ENCODE data around the gene NPB. TPM values are rescaled to one million over a fixed set of nuclear protein-coding genes. Genes with fewer than 3 reads are reported as not detected.

Gene NPB
- polyA plus RNA-seq, 1 donor (not counting 4 experiments of a cell fraction or from before 2014, with no cell fraction given) = not detected

DNA sequence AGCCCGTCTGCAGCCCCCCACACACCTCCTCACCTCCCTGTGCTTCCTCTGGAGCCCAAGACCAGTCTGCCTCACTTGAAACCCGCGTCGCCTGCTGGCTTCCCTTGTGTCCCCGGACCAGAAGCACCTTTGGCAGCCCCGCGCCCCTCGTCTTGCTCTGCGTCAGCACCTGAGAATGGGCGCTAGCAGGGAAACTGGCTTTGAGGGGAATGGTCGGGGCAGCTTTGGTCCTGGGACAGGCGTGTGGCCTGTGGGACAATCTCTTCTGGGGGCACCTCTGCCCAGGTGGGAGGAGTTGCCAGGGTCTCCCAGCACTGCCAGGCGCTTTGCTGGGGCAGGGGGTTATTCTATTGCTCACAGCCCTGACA lies 29.1 kb downstream of the NPB start:
- Histone ChIP-seq H3K9me1 (ENCODE audit: control insufficient read depth, extremely low read depth, insufficient read depth, low read length) (no peaks in the 10 kb centered on the region), H3K9me3 (ENCODE audit: control insufficient read depth, low read depth, low read length) (no peaks in the 10 kb centered on the region), H3K4me2 (ENCODE audit: control insufficient read depth, extremely low read depth, insufficient read depth, low read depth, low read length) (no peak overlapping the region), H3K9ac (ENCODE audit: control insufficient read depth, extremely low read depth, insufficient read depth, low read length) (no peak overlapping the region), H3K27me3 (ENCODE audit: control insufficient read depth, extremely low read depth, insufficient read depth, low read length) (no peaks in the 10 kb centered on the region), H4K20me1 (ENCODE audit: control insufficient read depth, extremely low read depth, insufficient read depth, low read length) (no peaks in the 10 kb centered on the region), H3K4me1 (ENCODE audit: control insufficient read depth, extremely low read depth, insufficient read depth, low read length) (peaks cover 11% of the 10 kb centered on the region), H3K36me3 (ENCODE audit: control insufficient read depth in 2 of 2, extremely low read depth in 1 of 2, insufficient read depth in 2 of 2, low read length in 2 of 2) (peaks cover 0 to 2% of the 10 kb centered on the region in 2 experiments), H3K27ac (ENCODE audit: control insufficient read depth, insufficient read depth, low read length) (no peak overlapping the region), H3K4me3 (ENCODE audit: control insufficient read depth in 2 of 3, extremely low read depth in 1 of 3, insufficient read depth in 2 of 3, low read depth in 1 of 3, low read length in 3 of 3) (no peak overlapping the region), H2AFZ (ENCODE audit: control insufficient read depth, low read length) (no peak overlapping the region), H3K79me2 (ENCODE audit: control insufficient read depth, insufficient read depth, low read length) (peaks cover 10% of the 10 kb centered on the region)
- DNase-seq (ENCODE audit: low read depth, low spot score) = no peak
- no peak for TF ChIP-seq EZH2 (IDR thresholded peaks at IDR 0.05; ENCODE audit: low read length)
- TF ChIP-seq, protein P1, sequence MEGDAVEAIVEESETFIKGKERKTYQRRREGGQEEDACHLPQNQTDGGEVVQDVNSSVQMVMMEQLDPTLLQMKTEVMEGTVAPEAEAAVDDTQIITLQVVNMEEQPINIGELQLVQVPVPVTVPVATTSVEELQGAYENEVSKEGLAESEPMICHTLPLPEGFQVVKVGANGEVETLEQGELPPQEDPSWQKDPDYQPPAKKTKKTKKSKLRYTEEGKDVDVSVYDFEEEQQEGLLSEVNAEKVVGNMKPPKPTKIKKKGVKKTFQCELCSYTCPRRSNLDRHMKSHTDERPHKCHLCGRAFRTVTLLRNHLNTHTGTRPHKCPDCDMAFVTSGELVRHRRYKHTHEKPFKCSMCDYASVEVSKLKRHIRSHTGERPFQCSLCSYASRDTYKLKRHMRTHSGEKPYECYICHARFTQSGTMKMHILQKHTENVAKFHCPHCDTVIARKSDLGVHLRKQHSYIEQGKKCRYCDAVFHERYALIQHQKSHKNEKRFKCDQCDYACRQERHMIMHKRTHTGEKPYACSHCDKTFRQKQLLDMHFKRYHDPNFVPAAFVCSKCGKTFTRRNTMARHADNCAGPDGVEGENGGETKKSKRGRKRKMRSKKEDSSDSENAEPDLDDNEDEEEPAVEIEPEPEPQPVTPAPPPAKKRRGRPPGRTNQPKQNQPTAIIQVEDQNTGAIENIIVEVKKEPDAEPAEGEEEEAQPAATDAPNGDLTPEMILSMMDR (optimal IDR thresholded peaks at IDR 0.05 in 1 of 3, IDR thresholded peaks at IDR 0.05 in 1 of 3, conservative IDR thresholded peaks at IDR 0.05 in 1 of 3; ENCODE audit: extremely low read depth in 1 of 3, insufficient read depth in 2 of 3, low read length in 3 of 3) = no peak
- dilution Hi-C loops (cut with MboI; ENCODE audit: extremely low pct_ligation_motif_present, low sequenced_read_pairs) = no loop called here
- no peak for FAIRE-seq

- H3K4me2 ChIP-seq (ENCODE audit: control insufficient read depth, extremely low read depth, insufficient read depth, low read depth, low read length) = no peak overlapping the region
- H3K27ac ChIP-seq (ENCODE audit: control insufficient read depth, insufficient read depth, low read length) = no peak overlapping the region
- H3K9me1 ChIP-seq (ENCODE audit: control insufficient read depth, extremely low read depth, insufficient read depth, low read length) = no peaks in the 10 kb centered on the region
- no peaks in the 10 kb centered on the region for H3K9me3 ChIP-seq (ENCODE audit: control insufficient read depth, low read depth, low read length)
- no peak for FAIRE-seq
- no peaks in the 10 kb centered on the region for H3K27me3 ChIP-seq (ENCODE audit: control insufficient read depth, extremely low read depth, insufficient read depth, low read length)
- TF ChIP-seq EZH2 (IDR thresholded peaks at IDR 0.05; ENCODE audit: low read length) = no peak
- TF ChIP-seq, protein P1 (optimal IDR thresholded peaks at IDR 0.05 in 1 of 3, IDR thresholded peaks at IDR 0.05 in 1 of 3, conservative IDR thresholded peaks at IDR 0.05 in 1 of 3; ENCODE audit: extremely low read depth in 1 of 3, insufficient read depth in 2 of 3, low read length in 3 of 3) = no peak
- H3K36me3 ChIP-seq (ENCODE audit: control insufficient read depth in 2 of 2, extremely low read depth in 1 of 2, insufficient read depth in 2 of 2, low read length in 2 of 2) = peaks cover 0 to 2% of the 10 kb centered on the region in 2 experiments
- H4K20me1 ChIP-seq (ENCODE audit: control insufficient read depth, extremely low read depth, insufficient read depth, low read length) = no peaks in the 10 kb centered on the region
- peaks cover 13% of the 10 kb centered on the region for H3K4me1 ChIP-seq (ENCODE audit: control insufficient read depth, extremely low read depth, insufficient read depth, low read length)
- no peak for DNase-seq (ENCODE audit: low read depth, low spot score)
- dilution Hi-C loops (cut with MboI; ENCODE audit: extremely low pct_ligation_motif_present, low sequenced_read_pairs) = no loop called here
- no peak overlapping the region for H2AFZ ChIP-seq (ENCODE audit: control insufficient read depth, low read length)
- H3K9ac ChIP-seq (ENCODE audit: control insufficient read depth, extremely low read depth, insufficient read depth, low read length) = no peak overlapping the region
- H3K79me2 ChIP-seq (ENCODE audit: control insufficient read depth, insufficient read depth, low read length) = peaks cover 5% of the 10 kb centered on the region
- no peak overlapping the region for H3K4me3 ChIP-seq (ENCODE audit: control insufficient read depth in 2 of 3, extremely low read depth in 1 of 3, insufficient read depth in 2 of 3, low read depth in 1 of 3, low read length in 3 of 3)
Measured at GRCh38 chr17:81931557-81932332, 29.7 kb downstream of the NPB start.
